ENCODE results near the gene HSH2D. TPM values are rescaled to one million over a fixed set of nuclear protein-coding genes. Genes with fewer than 3 reads are reported as not detected.

Gene HSH2D
- total and polyA plus RNA-seq, 2 of the 13 experiments (the other 11 are each of a cell fraction or from before 2014, with no cell fraction given) = 0.69 to 3.2 TPM

DNA sequence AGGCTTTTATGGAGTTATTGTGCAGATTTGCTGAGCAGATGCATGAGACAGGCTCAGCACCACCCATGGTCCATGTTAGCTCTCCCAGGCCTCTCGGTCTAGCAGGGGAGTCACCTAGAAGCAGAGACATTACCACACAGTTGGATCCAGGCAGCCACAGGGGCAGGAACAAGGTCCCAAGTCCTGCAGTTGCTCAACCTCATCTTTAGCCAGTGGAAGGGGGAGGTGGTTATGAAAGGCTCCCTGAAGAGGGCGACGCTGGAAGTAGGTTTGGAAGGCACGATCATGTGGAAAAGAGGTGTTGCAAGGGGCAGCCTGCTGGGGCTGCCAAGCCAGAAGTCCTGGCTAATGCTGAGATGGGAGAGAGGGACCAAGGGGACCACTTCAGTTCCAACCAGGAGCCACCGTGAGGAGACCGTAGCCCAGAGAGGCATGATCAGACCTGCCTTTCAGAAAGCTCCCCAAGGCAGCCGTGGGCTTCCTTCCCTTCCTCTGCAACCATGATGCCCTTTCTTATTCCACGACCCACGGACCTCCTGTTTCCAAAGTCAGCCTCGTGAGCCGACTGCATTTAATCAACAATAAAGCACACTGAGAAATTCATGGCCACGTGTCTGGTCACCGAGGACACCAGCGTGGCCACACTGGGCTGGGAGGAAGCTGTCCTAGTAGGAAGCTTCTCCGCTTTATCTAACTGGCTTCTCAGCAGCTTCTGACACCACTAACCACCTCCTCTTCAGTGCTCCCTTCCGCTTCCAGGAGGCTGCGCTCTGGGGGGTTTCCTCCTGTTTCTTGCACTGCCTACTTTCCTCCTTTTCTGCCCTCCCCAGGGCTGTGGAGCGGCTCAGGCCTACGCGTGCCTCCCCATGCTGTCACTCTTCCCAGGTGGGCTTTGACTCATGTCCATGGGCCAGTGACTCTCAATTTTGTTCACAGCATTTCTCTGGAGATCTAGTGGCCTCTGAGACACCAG lies 56.8 kb downstream of the HSH2D start (continued):
- TF ChIP-seq, protein P1, sequence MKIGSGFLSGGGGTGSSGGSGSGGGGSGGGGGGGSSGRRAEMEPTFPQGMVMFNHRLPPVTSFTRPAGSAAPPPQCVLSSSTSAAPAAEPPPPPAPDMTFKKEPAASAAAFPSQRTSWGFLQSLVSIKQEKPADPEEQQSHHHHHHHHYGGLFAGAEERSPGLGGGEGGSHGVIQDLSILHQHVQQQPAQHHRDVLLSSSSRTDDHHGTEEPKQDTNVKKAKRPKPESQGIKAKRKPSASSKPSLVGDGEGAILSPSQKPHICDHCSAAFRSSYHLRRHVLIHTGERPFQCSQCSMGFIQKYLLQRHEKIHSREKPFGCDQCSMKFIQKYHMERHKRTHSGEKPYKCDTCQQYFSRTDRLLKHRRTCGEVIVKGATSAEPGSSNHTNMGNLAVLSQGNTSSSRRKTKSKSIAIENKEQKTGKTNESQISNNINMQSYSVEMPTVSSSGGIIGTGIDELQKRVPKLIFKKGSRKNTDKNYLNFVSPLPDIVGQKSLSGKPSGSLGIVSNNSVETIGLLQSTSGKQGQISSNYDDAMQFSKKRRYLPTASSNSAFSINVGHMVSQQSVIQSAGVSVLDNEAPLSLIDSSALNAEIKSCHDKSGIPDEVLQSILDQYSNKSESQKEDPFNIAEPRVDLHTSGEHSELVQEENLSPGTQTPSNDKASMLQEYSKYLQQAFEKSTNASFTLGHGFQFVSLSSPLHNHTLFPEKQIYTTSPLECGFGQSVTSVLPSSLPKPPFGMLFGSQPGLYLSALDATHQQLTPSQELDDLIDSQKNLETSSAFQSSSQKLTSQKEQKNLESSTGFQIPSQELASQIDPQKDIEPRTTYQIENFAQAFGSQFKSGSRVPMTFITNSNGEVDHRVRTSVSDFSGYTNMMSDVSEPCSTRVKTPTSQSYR (CRISPR knock-in tag; IDR thresholded peaks at IDR 0.05; ENCODE audit: borderline replicate concordance) = peak; percentile 96
- TF ChIP-seq ZHX1 (CRISPR knock-in tag; IDR thresholded peaks at IDR 0.05; ENCODE audit: low read depth) (no peak), THAP11 (CRISPR knock-in tag; IDR thresholded peaks at IDR 0.05) (peak; percentile 75), TOE1 (CRISPR knock-in tag; IDR thresholded peaks at IDR 0.05) (no peak), AKAP8 (CRISPR knock-in tag; IDR thresholded peaks at IDR 0.05) (no peak), NAIF1 (CRISPR knock-in tag; IDR thresholded peaks at IDR 0.05; ENCODE audit: borderline replicate concordance) (no peak), WIZ (CRISPR knock-in tag; IDR thresholded peaks at IDR 0.05) (no peak), ZNF530 (CRISPR knock-in tag; IDR thresholded peaks at IDR 0.05; ENCODE audit: low read depth) (no peak), ZFP36 (IDR thresholded peaks at IDR 0.05; ENCODE audit: borderline replicate concordance, low read depth, low read length, partially characterized antibody) (no peak), ZNF275 (CRISPR knock-in tag; IDR thresholded peaks at IDR 0.05; ENCODE audit: borderline replicate concordance) (no peak), ZNF205 (CRISPR knock-in tag; IDR thresholded peaks at IDR 0.05) (peak; percentile 59; the same call in 1 of the 2 replicates), ZSCAN22 (CRISPR knock-in tag; IDR thresholded peaks at IDR 0.05) (no peak), RORA (CRISPR knock-in tag; IDR thresholded peaks at IDR 0.05) (no peak), NR2C2 (CRISPR knock-in tag; IDR thresholded peaks at IDR 0.05; ENCODE audit: borderline replicate concordance) (peak; percentile 61; the same call in 1 of the 2 replicates), ADNP (CRISPR knock-in tag; IDR thresholded peaks at IDR 0.05) (no peak), ZNF235 (CRISPR knock-in tag; IDR thresholded peaks at IDR 0.05; ENCODE audit: borderline replicate concordance) (no peak), ATAD3A (CRISPR knock-in tag; IDR thresholded peaks at IDR 0.05) (no peak), ISX (CRISPR knock-in tag; conservative IDR thresholded peaks at IDR 0.05) (no peak)
- TF ChIP-seq, protein P2, sequence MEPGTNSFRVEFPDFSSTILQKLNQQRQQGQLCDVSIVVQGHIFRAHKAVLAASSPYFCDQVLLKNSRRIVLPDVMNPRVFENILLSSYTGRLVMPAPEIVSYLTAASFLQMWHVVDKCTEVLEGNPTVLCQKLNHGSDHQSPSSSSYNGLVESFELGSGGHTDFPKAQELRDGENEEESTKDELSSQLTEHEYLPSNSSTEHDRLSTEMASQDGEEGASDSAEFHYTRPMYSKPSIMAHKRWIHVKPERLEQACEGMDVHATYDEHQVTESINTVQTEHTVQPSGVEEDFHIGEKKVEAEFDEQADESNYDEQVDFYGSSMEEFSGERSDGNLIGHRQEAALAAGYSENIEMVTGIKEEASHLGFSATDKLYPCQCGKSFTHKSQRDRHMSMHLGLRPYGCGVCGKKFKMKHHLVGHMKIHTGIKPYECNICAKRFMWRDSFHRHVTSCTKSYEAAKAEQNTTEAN (CRISPR knock-in tag; conservative IDR thresholded peaks at IDR 0.05) = no peak
- TF ChIP-seq, protein P3, sequence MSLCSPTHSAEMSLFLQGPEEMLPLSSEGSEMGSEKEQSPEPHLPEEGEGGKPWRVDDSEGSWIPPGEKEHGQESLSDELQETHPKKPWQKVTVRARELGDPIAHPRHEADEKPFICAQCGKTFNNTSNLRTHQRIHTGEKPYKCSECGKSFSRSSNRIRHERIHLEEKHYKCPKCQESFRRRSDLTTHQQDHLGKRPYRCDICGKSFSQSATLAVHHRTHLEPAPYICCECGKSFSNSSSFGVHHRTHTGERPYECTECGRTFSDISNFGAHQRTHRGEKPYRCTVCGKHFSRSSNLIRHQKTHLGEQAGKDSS (CRISPR knock-in tag; IDR thresholded peaks at IDR 0.05; ENCODE audit: borderline replicate concordance, low read depth) = peak; percentile 58; the same call in 1 of the 2 replicates
